Measurements from ENCODE around the gene PRKN. TPM values are rescaled to one million over a fixed set of nuclear protein-coding genes. Genes with fewer than 3 reads are reported as not detected.

Gene PRKN
- total and polyA plus RNA-seq, 9 of the 15 experiments (the other 6 are each of a cell fraction or from before 2014, with no cell fraction given), result 0.03 to 0.96 (median 0.15) TPM; not detected in 2

DNA sequence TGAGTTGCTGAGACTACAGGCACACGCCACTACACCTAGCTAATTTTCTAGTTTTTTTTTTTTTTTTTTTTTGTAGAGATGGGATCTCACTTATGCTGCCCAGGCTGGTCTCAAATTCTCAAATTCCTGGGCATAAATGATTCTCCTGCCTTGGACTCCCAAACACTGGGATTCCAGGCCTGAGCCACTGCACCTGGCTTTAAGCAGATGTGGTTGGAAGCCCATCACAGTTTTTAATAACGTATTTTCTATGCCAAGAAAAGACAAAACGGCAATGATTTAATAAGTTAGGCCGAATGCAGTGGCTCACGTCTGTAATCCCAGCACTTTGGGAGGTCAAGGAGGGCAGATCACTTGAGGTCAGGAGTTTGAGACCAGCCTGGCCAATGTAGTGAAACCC, 456.6 kb downstream of the PRKN start:
- no peaks in the 10 kb centered on the region for H3K4me1 ChIP-seq (replicated peaks in 1 of 2; ENCODE audit: control insufficient read depth in 2 of 2, insufficient read depth in 2 of 2, low read length in 2 of 2)
- TF ChIP-seq KLF16 (IDR thresholded peaks at IDR 0.05), result no peak
- no peak for TF ChIP-seq PTBP1 (IDR thresholded peaks at IDR 0.05; ENCODE audit: low read depth, low read length)
- no peak for TF ChIP-seq WHSC1 (IDR thresholded peaks at IDR 0.05; ENCODE audit: low read length)
- no peak for TF ChIP-seq IFI16 (CRISPR knock-in tag; IDR thresholded peaks at IDR 0.05)
- no peak overlapping the region for H2AFZ ChIP-seq (ENCODE audit: low read depth, low read length)
- H3K36me3 ChIP-seq (ENCODE audit: control insufficient read depth, insufficient read depth, low read length), result no peaks in the 10 kb centered on the region
- FAIRE-seq, result no peak
- ATAC-seq, result no peak
- no peak overlapping the region for H3K4me3 ChIP-seq
- H3K79me2 ChIP-seq (ENCODE audit: control insufficient read depth, insufficient read depth, low read length), result no peaks in the 10 kb centered on the region
- H3K9me1 ChIP-seq (ENCODE audit: control insufficient read depth, insufficient read depth, low read length), result no peaks in the 10 kb centered on the region
- no peak for DNase-seq (ENCODE audit: extremely low read depth in 1 of 4, low spot score in 3 of 4)
- in situ Hi-C loops (cut with MboI) (no loop called here), intact Hi-C loops (cut with micrococcal nuclease) (no loop called here)
- H4K20me1 ChIP-seq (replicated peaks; ENCODE audit: control insufficient read depth, insufficient read depth, low read length), result no peaks in the 10 kb centered on the region
- no TSS peak for BruUV-seq (replicated peaks)
- no peak overlapping the region for H3K9ac ChIP-seq (ENCODE audit: insufficient read depth in 1 of 2, low read depth in 2 of 2, low read length in 2 of 2)
- 0% methylated on average over 5 of the region's 5 CpGs for WGBS (ENCODE audit: insufficient coverage, low coverage, missing lambda C conversion rate)
- ChIA-PET CTCF (ENCODE audit: low intra/inter-chr PET ratio) (interaction anchor here (0.7 kb wide), 1 partner anchor 16 kb away, joined by 3 read pairs; no protein-coding TSS in a partner anchor), POLR2A (no interaction called here)
- no peaks in the 10 kb centered on the region for H3K9me3 ChIP-seq (replicated peaks; ENCODE audit: control insufficient read depth, insufficient read depth, low read depth, low read length)
- H3K4me2 ChIP-seq (ENCODE audit: insufficient read depth, low read length), result no peak overlapping the region
- H3K27ac ChIP-seq (ENCODE audit: extremely low read depth, low read depth, low read length), result no peak overlapping the region
- H3K27me3 ChIP-seq (ENCODE audit: control insufficient read depth in 2 of 2, insufficient read depth in 2 of 2, low read length in 2 of 2), result no peaks in the 10 kb centered on the region

- H4K20me1 ChIP-seq (replicated peaks; ENCODE audit: control insufficient read depth, insufficient read depth, low read length), result no peaks in the 10 kb centered on the region
- no TSS peak for BruUV-seq (replicated peaks)
- ChIA-PET CTCF (ENCODE audit: low intra/inter-chr PET ratio) (no interaction called here), POLR2A (no interaction called here)
- H2AFZ ChIP-seq (ENCODE audit: low read depth, low read length), result no peak overlapping the region
- H3K9me3 ChIP-seq (replicated peaks; ENCODE audit: control insufficient read depth, insufficient read depth, low read depth, low read length), result no peaks in the 10 kb centered on the region
- no peak overlapping the region for H3K9ac ChIP-seq (ENCODE audit: insufficient read depth in 1 of 2, low read depth in 2 of 2, low read length in 2 of 2)
- no peaks in the 10 kb centered on the region for H3K9me1 ChIP-seq (ENCODE audit: control insufficient read depth, insufficient read depth, low read length)
- TF ChIP-seq CBFA2T3 (IDR thresholded peaks at IDR 0.05), result no peak
- TF ChIP-seq AFF4 (CRISPR knock-in tag; IDR thresholded peaks at IDR 0.05), result no peak
- no peak for TF ChIP-seq TCF3 (CRISPR knock-in tag; IDR thresholded peaks at IDR 0.05)
- no peak for ATAC-seq
- H3K27me3 ChIP-seq (ENCODE audit: control insufficient read depth in 2 of 2, insufficient read depth in 2 of 2, low read length in 2 of 2), result no peaks in the 10 kb centered on the region
- H3K79me2 ChIP-seq (ENCODE audit: control insufficient read depth, insufficient read depth, low read length), result no peaks in the 10 kb centered on the region
- no peak overlapping the region for H3K4me2 ChIP-seq (ENCODE audit: insufficient read depth, low read length)
- H3K36me3 ChIP-seq (ENCODE audit: control insufficient read depth, insufficient read depth, low read length), result no peaks in the 10 kb centered on the region
- H3K4me1 ChIP-seq (replicated peaks in 1 of 2; ENCODE audit: control insufficient read depth in 2 of 2, insufficient read depth in 2 of 2, low read length in 2 of 2), result no peaks in the 10 kb centered on the region
- intact Hi-C loops (cut with micrococcal nuclease), result no loop called here
- WGBS (ENCODE audit: insufficient coverage, low coverage, missing lambda C conversion rate), result 2% methylated on average over 2 of the region's 2 CpGs
- FAIRE-seq, result no peak
- no peak for DNase-seq (ENCODE audit: extremely low read depth in 1 of 4, low spot score in 3 of 4)
- in situ Hi-C loops (cut with MboI), result no loop called here
- no peak overlapping the region for H3K27ac ChIP-seq (ENCODE audit: extremely low read depth, low read depth, low read length)
- H3K4me3 ChIP-seq, result no peak overlapping the region
Observed at GRCh38 chr6:162267641-162268040, 459.9 kb downstream of the PRKN start.
